Cardiac fibroblast (primary cell): ENCODE results near the gene TTBK2.

ENCODE experiments used
- DNase-seq, 2 donors: peaks; one replicate each; pipeline versions ENCODE4 v3.0.0 to v3.0.0-alpha.2; 2010; ENCODE audit warnings: low read depth in 2 of 2
- H3K4me3 ChIP-seq, 2 donors: replicated peaks in 1 of 2; 1 replicate in 1 of 2; 2 replicates in 1 of 2; pipeline ENCODE4 v1.5.1; 2011; ENCODE audit warnings: low read depth in 2 of 2, low read length in 2 of 2, mild to moderate bottlenecking in 2 of 2, moderate library complexity in 1 of 2
- TF ChIP-seq, protein P1 (sequence below): IDR thresholded peaks from one replicate; pipeline ENCODE4 v1.5.1; 2011; ENCODE audit warnings: low read depth, mild to moderate bottlenecking, low read length, inconsistent platforms

Gene TTBK2

DNA sequence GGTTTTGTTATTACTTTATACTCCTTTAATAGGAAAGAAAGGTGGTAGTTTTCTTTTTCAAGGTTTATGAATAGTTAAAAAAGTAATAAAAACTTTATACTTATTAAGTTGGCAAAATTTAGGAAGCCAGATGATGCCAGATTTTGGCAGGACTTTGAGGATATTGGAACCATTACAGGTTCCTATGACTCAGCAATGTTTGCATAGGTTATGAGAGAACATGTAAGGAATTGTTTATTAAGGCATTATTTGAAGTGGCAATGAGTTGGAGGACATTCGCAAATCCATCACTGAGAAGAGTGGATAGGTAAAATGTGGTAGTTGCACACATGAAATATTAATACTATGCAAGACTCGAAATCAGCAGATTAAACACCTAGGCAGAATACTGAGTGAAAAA is 213.5 kb downstream of the TTBK2 start:
- TF ChIP-seq, protein P1, sequence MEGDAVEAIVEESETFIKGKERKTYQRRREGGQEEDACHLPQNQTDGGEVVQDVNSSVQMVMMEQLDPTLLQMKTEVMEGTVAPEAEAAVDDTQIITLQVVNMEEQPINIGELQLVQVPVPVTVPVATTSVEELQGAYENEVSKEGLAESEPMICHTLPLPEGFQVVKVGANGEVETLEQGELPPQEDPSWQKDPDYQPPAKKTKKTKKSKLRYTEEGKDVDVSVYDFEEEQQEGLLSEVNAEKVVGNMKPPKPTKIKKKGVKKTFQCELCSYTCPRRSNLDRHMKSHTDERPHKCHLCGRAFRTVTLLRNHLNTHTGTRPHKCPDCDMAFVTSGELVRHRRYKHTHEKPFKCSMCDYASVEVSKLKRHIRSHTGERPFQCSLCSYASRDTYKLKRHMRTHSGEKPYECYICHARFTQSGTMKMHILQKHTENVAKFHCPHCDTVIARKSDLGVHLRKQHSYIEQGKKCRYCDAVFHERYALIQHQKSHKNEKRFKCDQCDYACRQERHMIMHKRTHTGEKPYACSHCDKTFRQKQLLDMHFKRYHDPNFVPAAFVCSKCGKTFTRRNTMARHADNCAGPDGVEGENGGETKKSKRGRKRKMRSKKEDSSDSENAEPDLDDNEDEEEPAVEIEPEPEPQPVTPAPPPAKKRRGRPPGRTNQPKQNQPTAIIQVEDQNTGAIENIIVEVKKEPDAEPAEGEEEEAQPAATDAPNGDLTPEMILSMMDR, result no peak
- peak; percentile 46 to 56 for DNase-seq
- H3K4me3 ChIP-seq, result no peak overlapping the region

DNA sequence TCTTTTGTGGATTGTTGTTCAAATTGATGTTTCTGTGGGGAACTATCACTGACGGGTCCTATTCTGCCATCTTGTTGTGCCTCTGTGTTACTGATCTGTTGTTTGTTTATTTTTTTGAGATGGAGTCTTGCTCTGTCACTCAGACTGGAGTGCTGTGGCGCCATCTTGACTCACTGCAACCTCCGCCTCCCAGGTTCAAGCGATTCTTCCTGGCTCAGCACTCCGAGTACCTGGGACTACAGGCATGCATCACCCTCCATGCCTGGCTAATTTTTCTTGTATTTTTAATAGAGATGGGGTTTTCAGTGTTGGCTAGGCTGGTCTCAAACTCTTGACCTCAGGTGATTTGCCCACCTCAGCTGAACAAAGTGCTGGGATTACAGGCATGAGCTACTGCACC is 215.2 kb downstream of the TTBK2 start:
- no peak overlapping the region for H3K4me3 ChIP-seq
- TF ChIP-seq, protein P1, result no peak
- DNase-seq, result no peak

DNA sequence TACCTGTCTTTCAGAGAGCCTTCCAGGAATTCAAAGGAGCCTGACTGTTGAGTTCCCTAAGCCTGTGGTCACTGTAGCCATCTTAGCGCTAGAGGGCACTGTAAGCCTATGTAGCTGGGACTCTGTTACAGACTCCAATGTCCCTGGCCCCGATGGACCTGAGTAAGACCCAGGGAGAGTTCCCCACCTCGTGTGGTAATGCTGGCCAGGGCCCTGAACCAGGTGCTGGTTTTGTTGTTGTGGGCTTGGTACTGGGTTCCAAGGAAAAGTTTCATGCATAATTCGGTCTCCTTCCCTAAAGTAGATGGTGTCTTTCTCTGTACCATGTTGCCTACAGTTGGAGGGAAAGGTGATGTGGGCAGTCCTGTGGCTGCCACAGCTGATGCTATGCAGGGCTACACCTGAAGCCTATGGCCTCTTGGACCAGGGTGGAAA is 216.1 kb downstream of the TTBK2 start:
- TF ChIP-seq, protein P1, result peak; percentile 95
- peak; percentile 79 to 84 for DNase-seq
- H3K4me3 ChIP-seq, result no peak overlapping the region

DNA sequence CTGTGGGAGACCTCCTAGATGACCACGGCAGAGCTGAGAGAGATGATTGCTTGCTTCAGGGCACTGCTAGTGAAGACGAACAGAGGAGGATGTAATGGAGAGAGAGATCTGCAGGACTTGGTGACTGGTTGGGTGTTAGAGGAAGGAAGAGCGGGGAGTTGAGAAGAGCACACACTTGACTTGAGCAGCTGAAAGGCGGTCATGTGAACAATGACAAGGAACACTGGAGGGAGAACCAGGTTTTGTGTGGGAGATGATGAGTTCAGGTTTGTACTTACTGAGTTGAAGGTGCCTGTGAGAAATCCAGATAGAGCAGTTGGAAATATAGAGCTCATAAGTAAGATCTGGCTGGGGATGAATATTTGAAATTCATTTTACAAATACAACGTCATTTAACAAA is 224.0 kb downstream of the TTBK2 start:
- TF ChIP-seq, protein P1, result no peak
- DNase-seq, result no peak

DNA sequence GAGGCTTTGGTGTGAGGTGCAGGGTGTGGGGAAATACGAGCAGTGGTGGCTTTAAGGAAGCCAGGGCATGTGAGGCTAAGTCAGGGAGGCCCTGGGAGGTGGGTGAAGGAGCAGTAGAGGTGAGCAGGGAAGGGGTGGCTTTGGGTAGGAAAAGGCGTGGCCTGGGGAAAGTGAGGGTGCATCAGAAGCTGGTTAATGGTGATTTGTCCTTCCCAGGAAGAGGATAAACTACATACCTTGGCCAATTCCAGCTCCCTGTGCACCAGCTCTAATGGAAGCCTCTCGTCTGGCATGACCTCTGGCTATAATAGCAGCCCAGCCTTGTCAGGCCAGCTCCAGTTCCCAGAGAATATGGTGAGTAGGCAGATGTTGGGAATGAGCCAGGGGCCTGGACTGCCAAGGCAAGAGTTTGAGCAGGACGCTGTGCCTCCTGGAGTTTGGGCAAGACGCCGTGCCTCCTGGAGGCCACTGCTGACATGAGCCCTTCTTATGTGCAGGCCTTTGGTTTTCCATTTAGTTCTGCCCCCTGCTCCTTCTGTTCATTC is 225.0 kb downstream of the TTBK2 start:
- no peak overlapping the region for H3K4me3 ChIP-seq
- no peak for DNase-seq
- TF ChIP-seq, protein P1, result no peak

More for the DNA sequence above, 224.0 kb downstream of the TTBK2 start:
- H3K4me3 ChIP-seq, result no peak overlapping the region

DNA sequence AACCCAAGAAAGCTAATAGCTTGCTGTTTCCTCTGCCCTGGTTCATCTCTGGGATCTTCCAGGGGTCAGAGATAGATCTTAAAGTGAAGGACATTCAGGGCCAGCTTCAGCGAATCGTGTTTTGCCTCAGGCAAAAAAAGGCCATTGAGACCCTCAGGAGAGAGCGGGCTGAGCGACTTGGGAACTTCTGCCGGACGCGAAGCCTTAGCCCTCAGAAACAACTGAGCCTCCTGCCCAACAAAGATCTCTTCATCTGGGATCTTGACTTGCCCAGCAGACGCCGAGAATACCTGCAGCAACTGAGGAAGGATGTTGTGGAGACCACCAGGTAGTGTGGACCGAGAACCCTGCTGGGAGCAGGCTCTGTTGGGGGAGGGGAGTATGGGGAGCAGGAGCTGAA is 226.2 kb downstream of the TTBK2 start:
- TF ChIP-seq, protein P1, result no peak
- no peak overlapping the region for H3K4me3 ChIP-seq
- no peak for DNase-seq

DNA sequence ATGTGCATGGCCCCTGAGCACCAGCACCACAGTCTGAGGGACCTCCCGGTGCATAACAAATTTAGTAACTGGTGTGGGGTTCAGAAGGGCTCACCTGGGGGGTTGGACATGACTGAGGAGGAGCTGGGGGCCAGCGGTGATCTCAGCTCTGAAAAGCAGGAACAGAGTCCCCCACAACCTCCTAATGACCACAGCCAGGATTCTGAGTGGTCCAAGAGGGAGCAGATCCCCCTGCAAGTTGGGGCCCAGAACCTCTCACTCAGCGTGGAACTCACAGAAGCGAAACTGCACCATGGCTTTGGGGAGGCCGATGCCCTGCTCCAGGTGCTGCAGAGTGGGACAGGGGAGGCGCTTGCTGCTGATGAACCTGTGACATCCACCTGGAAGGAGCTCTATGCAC is 226.6 kb downstream of the TTBK2 start:
- no peak for DNase-seq
- no peak overlapping the region for H3K4me3 ChIP-seq
- TF ChIP-seq, protein P1, result no peak
